Left ventricle myocardium superior (tissue), 1 donor: Measurements from ENCODE around the gene ELF4. TPM values are rescaled to one million over a fixed set of nuclear protein-coding genes. Genes with fewer than 3 reads are reported as not detected.
A peak's percentile ranks its signal among the peaks of the same experiment; 100 is the strongest.

Source experiments
- ATAC-seq: fragments of 200-7000 bp; cut with Tn5 transposase; one replicate; pipeline ENCODE4 v1.9.1; 2020; ENCODE audit warnings: mild to moderate bottlenecking, moderate library complexity
- DNase-seq: peaks from one replicate; pipeline ENCODE4 v3.0.0-alpha.2; 2020
- intact Hi-C: fragments of 100-400 bp; cut with micrococcal nuclease; formaldehyde crosslinking; loops from one replicate; pipeline ENCODE4 v1.11.0; 2022
- long read RNA-seq: library from polyadenylated mRNA; unstranded; transcript quantifications from one replicate; pipeline ENCODE4 v2.0.0, GENCODE V29; 2021
- total RNA-seq: library from RNA; stranded (reverse); fragmentation: NEBNext Ultra II Directional; extraction: Animal tissue kit (Norgen Biotek cat#: 25700); gene quantifications from one replicate; pipeline ENCODE4 v1.2.1, GENCODE V29; 2021
- donor health status: DM: no; HTN: yes; CAD: no; lungs with severe emphysema.

The ELF4 gene
- total RNA-seq, result 2.3 TPM
- long read RNA-seq, partial matches to known transcripts, result 3 of 3 reads
- long read RNA-seq, other reads (novel, unspliced or antisense), result 0 of 3 reads

DNA sequence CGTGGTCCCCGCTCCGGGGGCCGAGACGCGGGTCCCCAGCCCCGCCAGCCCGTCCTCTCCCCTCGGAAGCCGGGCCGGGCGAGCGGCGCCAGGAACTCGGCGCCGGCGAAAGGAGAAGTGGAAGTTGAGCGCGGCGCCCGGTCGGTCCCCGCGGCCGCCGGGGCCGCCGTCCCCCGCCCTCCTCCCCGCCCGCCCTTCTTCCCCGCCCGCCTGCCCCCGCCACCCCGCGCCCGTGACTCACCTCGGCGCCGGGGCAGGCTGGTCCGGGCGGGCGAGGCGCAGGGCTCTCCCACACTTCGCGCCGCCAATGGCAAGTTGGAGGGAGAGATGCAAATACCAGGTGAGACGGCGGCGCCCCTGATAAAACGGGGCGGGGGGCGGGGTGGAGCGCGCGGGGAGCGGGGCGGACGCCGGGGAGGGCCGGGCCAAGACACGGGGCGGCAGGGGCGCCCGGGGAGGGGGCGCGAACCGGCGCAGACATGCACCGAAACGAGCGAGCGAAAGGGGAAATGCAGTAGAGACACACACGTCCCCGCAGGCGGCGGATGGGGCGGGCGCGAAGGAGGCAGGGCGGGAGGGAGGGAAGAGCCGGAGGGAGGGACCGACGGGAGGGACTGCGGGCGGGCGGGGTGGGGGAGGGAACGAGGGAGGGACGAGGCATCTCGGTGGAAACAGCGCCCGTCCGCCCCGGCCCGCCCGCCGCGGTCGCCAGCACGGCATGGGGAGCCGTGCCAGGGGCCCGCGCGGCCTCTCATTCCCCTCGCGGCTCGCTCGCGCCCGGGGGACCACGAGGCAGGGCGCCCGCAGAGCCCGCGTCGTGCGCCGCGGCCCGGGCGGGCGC lies at the start of gene ELF4:
ELF4 (minus strand) TSS at position 119 of the 841 bp plus-strand sequence. CDS start 29,167 bp downstream, outside the sequence.
- intact Hi-C loops, result no loop called here
- ATAC-seq, result peak; percentile 66
- DNase-seq, result peak; percentile 59

GRCh38 chrX:130159776-130160175 lies 49.5 kb upstream of the ELF4 start:
- DNase-seq, result no peak
- no peak for ATAC-seq
- intact Hi-C loops, result no loop called here

DNA sequence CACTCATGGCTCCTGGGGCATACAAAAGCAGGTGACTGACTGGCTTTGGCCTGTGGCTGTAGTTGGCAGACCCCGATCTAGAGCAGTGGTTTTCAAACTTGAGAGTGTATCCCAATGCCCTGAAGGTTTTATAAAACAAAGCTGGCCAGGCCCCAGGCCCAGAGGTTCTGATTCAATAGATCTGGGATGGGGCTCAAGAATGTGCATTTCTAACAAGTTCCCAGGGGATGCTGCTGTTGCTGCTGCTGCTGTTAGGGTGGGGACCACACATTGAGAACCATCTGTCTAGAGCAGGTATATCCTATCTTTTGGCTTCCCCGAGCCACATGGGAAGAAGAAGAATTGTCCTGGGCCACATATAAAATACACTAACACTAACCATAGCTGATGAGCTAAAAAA lies 48.0 kb upstream of the ELF4 start:
- ATAC-seq (no peak), DNase-seq (no peak)
- intact Hi-C loops, result no loop called here

DNA sequence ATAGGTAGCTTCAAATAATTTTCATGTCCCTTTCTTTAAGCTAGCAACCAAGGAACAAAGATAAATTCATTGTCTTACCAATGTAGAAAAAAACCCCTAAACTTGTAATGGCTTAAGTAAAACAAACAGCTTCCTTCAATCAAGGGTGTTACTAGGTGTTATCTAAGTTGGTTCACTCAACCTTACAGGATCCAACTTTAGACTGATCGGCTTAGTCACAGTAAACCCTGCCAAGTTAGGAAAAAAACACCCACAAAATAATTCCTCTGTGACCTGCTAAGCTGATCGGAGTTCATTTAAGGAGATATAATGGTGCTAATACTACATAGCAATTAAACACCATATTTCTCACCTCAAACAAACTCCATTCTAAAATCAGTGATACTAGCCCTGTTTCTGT lies 45.3 kb upstream of the ELF4 start:
- ATAC-seq (peak; percentile 53), DNase-seq (no peak)
- intact Hi-C loops, result no loop called here

DNA sequence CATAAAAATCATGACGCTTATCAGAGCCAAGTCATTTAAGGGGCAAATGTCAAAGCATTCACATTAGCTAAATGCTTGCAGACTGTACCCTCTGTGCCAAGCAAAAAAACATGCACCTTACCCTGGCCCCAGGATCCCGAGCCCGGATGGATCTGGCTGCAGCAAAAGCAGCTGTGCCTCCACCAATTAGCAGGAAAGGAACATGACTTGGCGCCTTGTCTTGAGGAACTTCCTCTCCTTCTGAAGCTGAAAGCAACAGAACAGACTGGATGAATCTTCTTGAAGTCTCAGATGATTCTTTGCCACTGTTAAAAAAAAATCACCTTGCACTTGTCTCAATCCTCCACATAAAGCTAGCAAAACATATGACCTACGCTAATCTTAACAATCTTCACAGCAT lies 37.3 kb upstream of the ELF4 start:
- DNase-seq (no peak), ATAC-seq (no peak)
- intact Hi-C loops, result no loop called here

GRCh38 chrX:130145123-130145522 lies 34.8 kb upstream of the ELF4 start:
- DNase-seq (no peak), ATAC-seq (no peak)
- intact Hi-C loops, result no loop called here

- intact Hi-C loops, result no loop called here
- peak; percentile 21 for ATAC-seq
- no peak for DNase-seq
These were observed 34.2 kb upstream of the ELF4 start for GRCh38 chrX:130144509-130144908.

DNA sequence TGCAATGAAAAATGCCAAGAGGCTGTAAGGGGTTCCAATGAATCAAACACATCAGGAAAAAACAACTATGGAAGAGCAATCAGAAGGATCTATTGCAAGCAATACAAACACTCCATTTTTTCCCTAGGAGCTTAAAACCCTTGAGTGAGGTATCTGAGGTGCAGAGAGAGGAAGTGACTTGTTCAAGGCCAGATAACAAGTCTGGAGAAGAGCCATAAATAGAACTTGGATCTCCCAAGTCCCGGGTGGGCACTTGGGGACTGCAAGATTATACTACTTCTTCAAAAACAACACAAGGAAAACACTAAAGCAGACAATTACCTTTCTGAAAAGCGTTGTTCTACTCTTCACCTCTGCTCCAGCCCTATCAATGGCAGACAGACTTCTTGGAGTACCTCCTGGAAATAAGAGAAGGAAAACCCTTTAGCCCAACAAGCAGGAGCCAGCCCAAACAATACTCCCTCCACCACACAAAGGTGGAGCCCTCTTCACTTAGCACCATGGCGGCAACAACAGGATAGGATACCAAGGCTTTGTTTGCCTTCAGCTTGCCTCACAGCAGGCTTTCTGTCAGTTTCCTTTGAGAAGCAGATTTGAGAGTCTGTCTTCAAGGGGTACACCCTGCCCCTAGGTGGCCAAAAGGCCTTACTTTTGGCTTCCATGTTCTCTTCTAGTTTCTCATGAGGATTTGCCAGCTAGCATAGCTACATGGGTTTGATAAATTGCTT lies 29.3 kb upstream of the ELF4 start:
- intact Hi-C loops, result no loop called here
- ATAC-seq (no peak), DNase-seq (no peak)

DNA sequence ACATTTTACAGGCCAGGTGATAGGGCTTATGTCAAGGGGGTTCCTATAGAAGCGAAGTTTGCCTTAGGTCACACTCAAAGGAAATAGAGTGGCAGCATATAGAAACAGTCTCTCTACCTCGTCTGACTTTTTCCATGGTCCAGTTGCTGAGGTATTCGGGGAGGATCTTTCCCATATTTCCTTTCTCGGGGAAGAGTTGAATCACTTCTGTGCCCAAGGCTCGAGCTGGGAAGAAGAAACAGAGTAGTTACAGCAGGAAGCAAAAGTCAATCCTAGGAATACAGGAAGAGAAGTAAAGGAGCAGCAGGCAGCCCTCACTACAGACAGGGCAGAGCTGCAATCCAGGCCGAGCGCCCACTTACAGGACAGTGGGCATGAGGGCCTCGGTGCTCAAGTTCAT lies 26.7 kb upstream of the ELF4 start:
- ATAC-seq, result no peak
- DNase-seq, result no peak
- intact Hi-C loops, result no loop called here

- DNase-seq, result no peak
- intact Hi-C loops, result no loop called here
- ATAC-seq, result no peak
These were observed 26.2 kb upstream of the ELF4 start for GRCh38 chrX:130136496-130136895.

- DNase-seq, result no peak
- intact Hi-C loops, result no loop called here
These were observed 20.7 kb upstream of the ELF4 start for GRCh38 chrX:130130990-130131389.

DNA sequence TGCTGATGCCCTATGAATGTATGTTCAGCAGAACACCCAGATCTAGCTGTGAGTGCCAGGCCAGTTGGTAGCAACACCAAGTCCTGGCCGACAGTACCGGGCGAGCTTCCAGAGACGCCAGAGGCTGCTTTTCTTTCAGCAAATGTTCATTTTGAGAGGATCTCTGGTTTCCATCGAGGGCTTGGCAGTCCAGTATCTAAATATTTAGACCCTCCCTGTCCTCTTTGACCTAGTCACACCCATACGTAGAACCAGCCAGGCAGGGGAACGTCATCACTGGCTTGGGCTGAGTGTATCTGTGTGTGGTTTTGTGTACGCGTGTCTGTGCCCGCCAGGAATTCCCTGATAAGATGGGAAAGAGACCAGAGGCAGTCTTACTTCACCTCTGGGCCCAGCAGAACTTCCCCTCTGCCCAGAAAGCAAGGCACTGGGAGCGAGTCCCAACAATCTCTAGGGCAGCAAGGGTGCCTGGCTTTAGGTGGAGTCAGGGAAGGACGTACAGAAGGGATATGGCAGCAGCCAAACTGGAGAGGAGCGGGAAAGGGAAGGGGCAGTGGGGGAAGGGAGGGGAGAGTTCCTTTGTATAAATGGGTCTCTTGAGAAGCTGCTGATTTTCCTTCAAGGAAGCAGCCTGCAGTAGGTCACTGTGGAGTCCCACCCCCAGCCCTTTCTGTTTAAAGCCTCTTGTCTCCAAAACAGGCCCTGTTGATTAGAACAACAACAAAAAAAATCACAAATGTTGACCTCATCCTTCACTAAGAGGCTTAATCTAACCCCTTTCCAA lies 15.0 kb upstream of the ELF4 start:
- intact Hi-C loops, result no loop called here

More at GRCh38 chrX:130130990-130131389, 20.7 kb upstream of the ELF4 start:
- ATAC-seq, result no peak

DNA sequence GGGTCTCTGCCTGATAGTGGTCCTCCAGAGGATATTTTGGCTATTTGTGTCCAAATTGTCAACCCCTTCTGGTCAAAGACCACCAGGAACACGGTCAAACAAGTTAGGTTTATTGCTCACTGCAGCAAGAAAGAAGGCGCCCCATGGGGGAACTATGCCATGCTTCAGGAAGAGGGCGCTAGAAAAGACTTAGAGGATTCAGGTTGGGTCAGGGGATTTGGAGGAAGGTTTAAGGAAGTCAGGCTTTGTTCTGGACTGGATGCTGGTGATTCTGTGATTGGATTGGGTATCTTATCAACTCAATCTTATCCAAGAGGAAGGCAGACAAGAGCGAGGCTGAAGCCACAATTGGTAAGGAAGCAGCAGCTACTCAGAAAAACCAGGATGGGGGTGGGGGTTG lies 14.3 kb upstream of the ELF4 start:
- ATAC-seq (no peak), DNase-seq (no peak)
- intact Hi-C loops, result no loop called here

More for the DNA sequence above, 15.0 kb upstream of the ELF4 start:
- ATAC-seq, result peak; percentile 86
- DNase-seq, result peak; percentile 64

- intact Hi-C loops, result no loop called here
These were observed 11.2 kb upstream of the ELF4 start for GRCh38 chrX:130121505-130121800.

DNA sequence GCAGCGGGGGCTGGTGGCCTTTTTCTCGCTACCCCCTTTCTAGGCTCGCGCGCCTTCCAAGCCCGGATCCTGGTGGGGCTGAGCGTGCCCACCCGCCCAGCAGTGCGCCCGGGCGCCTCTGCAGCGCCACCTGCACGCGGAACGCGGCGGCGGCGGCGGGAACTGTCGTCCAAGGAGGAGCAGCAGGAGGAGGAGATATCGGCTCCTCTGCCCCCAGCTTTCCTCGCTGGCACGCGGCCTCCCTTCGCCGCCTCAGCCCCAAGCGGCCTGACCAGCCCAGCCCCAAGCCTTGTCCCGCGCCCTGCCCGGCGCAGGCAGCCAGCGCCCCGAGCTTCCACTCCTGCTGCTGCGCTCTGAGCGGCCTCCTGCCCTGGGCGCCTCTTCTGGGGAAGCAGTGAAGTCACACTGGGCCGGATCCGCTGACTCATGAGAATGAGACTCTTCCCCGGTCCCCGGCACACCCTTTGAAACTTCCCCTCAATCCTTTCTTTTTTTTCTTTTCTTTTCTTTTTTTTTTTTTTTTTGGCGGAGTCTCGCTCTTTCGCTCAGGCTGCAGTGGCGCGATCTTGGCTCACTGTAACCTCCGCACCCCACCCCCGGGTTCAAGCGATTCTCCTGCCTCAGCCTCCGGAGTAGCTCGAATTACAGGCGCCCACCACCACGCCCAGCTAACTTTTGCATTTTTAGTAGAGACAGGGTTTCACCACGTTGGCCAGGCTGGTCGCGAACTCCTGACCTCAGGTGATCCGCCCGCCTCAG lies 10.6 kb upstream of the ELF4 start:
- ATAC-seq, result peak; percentile 75
- peak; percentile 82 for DNase-seq
- intact Hi-C loops, result no loop called here

More at GRCh38 chrX:130121505-130121800, 11.2 kb upstream of the ELF4 start:
- no peak for DNase-seq
- ATAC-seq, result no peak

DNA sequence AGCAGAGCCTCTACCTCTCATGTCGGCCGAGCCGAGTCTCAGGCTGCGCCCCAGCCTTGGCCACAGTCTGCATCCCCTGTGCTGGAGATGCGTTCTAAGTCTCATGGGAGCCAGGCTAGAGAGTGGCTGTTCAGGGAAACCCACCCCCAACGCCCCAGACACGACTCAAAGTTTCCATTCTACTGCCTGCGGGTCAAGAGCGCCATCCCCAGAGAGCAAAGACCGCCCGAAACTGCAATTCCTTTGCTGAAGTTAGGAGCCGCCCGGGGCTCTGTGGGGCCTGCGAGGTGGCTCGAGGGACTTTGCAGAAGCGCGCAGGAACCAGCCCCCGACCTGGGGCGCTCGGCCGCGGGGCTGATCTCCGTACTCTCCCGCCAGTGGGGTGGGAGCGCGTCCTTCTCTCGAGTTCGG lies 10.0 kb upstream of the ELF4 start:
- ATAC-seq (peak; percentile 2), DNase-seq (no peak)
- intact Hi-C loops, result no loop called here

DNA sequence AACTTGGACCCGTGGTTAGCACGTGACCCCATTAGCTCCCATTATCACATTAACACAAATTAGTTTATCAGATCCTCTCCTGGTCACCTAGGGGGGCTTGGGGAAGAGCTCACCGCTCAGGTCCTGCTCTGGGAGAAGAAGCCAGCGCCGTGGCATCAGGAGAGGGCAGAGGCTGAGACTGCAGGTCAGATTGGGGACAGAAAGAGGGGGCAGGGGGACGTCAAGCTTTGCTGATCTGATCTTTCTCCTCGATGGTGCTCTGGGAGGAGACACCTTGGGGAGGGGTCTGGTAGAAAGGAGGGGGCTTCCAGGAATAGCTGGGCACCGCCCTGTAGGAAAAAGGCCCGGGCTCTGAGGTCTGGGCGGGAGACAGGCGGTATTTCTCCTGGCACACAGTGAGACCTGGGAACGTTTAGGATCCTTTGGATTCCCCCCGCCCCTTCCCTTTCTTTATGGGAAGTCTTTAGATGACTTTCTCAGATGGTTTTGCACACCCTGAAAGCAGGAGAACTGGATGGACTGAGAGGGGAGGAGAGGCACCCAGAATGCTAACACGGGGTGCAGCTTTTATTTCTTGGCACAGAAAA lies 9.1 kb upstream of the ELF4 start:
- ATAC-seq (no peak), DNase-seq (no peak)
- intact Hi-C loops, result no loop called here

DNA sequence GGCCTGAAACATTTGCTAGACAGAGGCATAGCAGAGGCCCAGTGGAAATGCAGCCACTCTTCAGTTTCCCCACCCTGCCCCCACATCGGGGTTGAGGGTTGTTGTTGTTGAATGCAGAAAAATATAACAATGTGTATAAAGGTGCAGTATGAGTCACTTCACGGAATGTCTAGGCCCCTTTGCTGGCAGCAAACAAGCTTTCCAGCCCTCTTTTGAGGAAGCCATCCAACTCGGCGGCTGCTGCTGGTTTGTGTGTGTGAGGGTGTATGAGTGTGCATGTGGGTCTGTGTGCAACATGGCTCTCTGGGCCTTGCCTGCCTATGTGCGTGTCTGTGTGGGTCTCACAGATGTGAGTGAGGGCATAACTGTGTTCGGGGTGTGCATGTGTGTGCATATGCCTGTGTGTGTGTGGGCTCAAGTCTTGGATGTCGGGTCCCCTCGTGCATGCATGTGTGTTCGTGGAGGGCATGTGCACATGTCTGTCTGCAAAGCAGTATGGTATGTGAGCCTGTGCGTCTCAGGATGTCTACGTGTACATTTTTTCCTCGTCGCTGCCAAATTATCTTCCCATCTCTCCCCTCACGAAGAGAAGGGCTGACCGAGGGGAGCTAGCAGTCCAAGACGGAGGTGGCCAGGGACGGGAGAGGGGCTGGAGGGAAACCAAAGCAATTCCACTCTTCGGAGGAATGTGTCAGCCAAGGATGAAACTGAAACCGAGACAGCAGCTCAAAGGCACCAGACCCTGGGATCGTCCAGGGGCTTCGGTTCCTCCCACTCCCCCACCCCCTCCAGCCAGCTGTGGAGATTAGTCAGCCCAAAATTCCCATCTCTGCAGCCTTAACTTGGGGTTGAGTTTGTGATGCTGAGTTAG lies 8.4 kb upstream of the ELF4 start:
- intact Hi-C loops, result no loop called here
- DNase-seq (no peak), ATAC-seq (no peak)
